Osteoblast (primary cell): ENCODE measurements around the gene RAB25. TPM values are rescaled to one million over a fixed set of nuclear protein-coding genes. Genes with fewer than 3 reads are reported as not detected.

ENCODE experiments used
- DNase-seq: peaks from one replicate; pipeline ENCODE4 v3.0.0; 2011; ENCODE audit warnings: low spot score, mixed read lengths; ENCODE audit not compliant: insufficient read length; ENCODE audit errors: missing footprints
- H2AFZ ChIP-seq: 2 replicates; pipeline ENCODE4 v1.6.0; 2011; ENCODE audit warnings: mild to moderate bottlenecking, low read length
- H3K27ac ChIP-seq: 2 replicates; pipeline ENCODE4 v1.5.1; 2011; ENCODE audit warnings: mild to moderate bottlenecking, low read depth, low read length, moderate library complexity
- H3K27me3 ChIP-seq: 2 replicates; pipeline ENCODE4 v1.6.0; 2012; ENCODE audit warnings: mild to moderate bottlenecking, control low read depth, inconsistent platforms, low read length, moderate library complexity; ENCODE audit not compliant: insufficient read depth
- H3K36me3 ChIP-seq: 2 replicates; pipeline ENCODE4 v1.5.1; 2011; ENCODE audit warnings: mild to moderate bottlenecking, low read length, control low read depth, moderate library complexity; ENCODE audit not compliant: insufficient read depth
- H3K4me1 ChIP-seq: 2 replicates; pipeline ENCODE4 v1.5.1; 2011; ENCODE audit warnings: mild to moderate bottlenecking, low read length, control low read depth, moderate library complexity; ENCODE audit not compliant: insufficient read depth
- H3K4me2 ChIP-seq: 2 replicates; pipeline ENCODE4 v1.6.0; 2011; ENCODE audit warnings: mild to moderate bottlenecking, low read length; ENCODE audit not compliant: insufficient read depth
- H3K4me3 ChIP-seq: fragments of 200-600 bp; sonication (generic); 3 replicates; pipeline ENCODE4 v1.5.1; 2012; ENCODE audit warnings: mild to moderate bottlenecking, low read length, inconsistent platforms; ENCODE audit not compliant: insufficient read depth
- H3K79me2 ChIP-seq: 2 replicates; pipeline ENCODE4 v1.6.0; 2012; ENCODE audit warnings: mild to moderate bottlenecking, low read length, control low read depth, inconsistent platforms; ENCODE audit not compliant: insufficient read depth
- H3K9me3 ChIP-seq: 2 replicates; pipeline ENCODE4 v1.5.1; 2011; ENCODE audit warnings: low read depth, low read length, control low read depth
- H4K20me1 ChIP-seq: 2 replicates; pipeline ENCODE4 v1.6.0; 2012; ENCODE audit warnings: mild to moderate bottlenecking, low read length, control low read depth; ENCODE audit not compliant: insufficient read depth
- total RNA-seq: library from RNA; depleted of rRNA; stranded (reverse); fragments of >200 nt; gene quantifications from 2 replicates; pipeline ENCODE4 v1.2.3, GENCODE V29; 2012
- TF ChIP-seq, protein P1 (sequence below): IDR thresholded peaks from 2 replicates; pipeline ENCODE4 v1.5.1; 2011; ENCODE audit warnings: mild to moderate bottlenecking, low read depth, low read length, moderate library complexity; ENCODE audit errors: extremely low read depth

RAB25 gene
- total RNA-seq, 1 donor: not detected

DNA sequence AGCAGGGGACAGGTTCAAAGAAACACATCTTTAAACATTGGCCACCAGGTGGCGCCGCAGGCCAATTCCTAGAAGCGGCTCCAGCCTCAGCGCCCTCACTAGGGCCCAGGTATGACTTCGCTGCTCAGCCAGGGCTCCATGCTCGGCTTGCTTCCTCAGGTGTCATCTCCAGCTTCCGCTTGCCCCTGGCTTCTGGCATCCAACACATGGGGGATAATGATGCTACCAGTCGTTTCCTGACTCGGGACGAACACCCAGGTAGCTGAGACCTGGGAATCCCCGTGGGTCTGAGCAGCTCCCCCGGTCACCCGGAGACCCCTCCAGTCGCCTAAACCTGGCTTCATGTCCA is 29.9 kb downstream of the RAB25 start:
- Histone ChIP-seq H3K27ac (no peak overlapping the region), H3K79me2 (peaks cover 2% of the 10 kb centered on the region), H2AFZ (no peak overlapping the region)

DNA sequence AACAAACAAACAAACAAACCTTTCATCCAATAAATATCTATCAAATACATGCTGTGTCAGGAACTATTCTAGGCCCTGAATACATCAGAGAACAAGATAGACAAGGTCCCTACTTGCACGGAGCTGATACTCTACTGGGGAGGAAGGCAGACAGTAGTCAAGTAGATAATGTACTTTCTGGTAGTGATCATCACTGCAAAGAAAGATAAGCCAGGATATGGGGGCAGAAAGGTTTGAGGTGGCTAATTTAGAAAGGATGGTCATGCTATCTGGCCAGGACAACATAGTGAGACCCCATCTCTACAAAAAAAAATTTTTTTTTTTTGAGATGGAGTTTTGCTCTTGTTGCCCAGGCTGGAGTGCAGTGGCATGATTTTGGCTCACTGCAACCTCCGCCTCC is 30.6 kb downstream of the RAB25 start:
- Histone ChIP-seq H4K20me1 (peaks cover 5% of the 10 kb centered on the region), H2AFZ (no peak overlapping the region), H3K36me3 (no peaks in the 10 kb centered on the region), H3K9me3 (no peaks in the 10 kb centered on the region), H3K27me3 (no peaks in the 10 kb centered on the region), H3K27ac (no peak overlapping the region), H3K4me2 (no peak overlapping the region), H3K79me2 (peaks cover 6% of the 10 kb centered on the region), H3K4me1 (peaks cover 9% of the 10 kb centered on the region), H3K4me3 (no peak overlapping the region)
- peak; percentile 75 for DNase-seq
- TF ChIP-seq, protein P1, sequence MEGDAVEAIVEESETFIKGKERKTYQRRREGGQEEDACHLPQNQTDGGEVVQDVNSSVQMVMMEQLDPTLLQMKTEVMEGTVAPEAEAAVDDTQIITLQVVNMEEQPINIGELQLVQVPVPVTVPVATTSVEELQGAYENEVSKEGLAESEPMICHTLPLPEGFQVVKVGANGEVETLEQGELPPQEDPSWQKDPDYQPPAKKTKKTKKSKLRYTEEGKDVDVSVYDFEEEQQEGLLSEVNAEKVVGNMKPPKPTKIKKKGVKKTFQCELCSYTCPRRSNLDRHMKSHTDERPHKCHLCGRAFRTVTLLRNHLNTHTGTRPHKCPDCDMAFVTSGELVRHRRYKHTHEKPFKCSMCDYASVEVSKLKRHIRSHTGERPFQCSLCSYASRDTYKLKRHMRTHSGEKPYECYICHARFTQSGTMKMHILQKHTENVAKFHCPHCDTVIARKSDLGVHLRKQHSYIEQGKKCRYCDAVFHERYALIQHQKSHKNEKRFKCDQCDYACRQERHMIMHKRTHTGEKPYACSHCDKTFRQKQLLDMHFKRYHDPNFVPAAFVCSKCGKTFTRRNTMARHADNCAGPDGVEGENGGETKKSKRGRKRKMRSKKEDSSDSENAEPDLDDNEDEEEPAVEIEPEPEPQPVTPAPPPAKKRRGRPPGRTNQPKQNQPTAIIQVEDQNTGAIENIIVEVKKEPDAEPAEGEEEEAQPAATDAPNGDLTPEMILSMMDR: no peak

More for the DNA sequence above, 29.9 kb downstream of the RAB25 start:
- TF ChIP-seq, protein P1: peak; percentile 76
- Histone ChIP-seq H3K9me3 (no peaks in the 10 kb centered on the region), H4K20me1 (peaks cover 5% of the 10 kb centered on the region), H3K4me2 (no peak overlapping the region), H3K4me3 (no peak overlapping the region), H3K36me3 (no peaks in the 10 kb centered on the region), H3K27me3 (no peaks in the 10 kb centered on the region), H3K4me1 (peaks cover under 1% of the 10 kb centered on the region)
- DNase-seq: peak; percentile 92

DNA sequence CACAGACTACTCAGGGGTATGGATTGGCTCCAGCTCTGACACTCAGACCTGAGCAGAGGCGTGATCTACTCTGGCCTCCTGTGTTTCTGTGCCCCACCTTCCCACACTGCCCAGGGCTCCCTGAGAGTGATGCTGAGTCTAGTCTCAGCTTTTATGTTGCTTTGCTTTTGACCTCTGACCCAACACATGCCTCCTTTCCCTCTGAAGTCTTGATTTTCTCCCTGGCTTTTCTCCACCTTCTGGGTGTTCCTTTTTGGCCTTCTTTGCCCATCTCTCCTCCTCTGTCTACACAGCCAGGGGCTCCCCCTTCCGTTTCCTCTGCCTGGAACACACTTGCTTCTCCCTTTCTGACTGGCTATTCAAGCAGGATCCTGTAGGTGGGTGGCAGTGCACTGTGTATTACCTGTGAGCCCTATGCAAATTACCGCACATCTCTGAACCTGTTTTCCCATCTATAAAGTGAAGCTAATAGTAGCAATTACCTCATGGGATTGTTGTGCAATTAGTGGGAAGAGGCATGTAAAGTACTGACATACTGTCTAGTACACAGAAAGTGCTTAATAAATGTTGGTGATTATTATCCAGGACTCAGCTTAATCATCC is 35.0 kb downstream of the RAB25 start:
- Histone ChIP-seq H2AFZ (no peak overlapping the region), H3K4me3 (no peak overlapping the region), H3K4me2 (no peak overlapping the region), H3K27me3 (no peaks in the 10 kb centered on the region), H3K27ac (peak overlapping the region; percentile 86), H3K4me1 (peaks cover 24% of the 10 kb centered on the region), H3K79me2 (peaks cover 6% of the 10 kb centered on the region), H4K20me1 (no peaks in the 10 kb centered on the region), H3K9me3 (no peaks in the 10 kb centered on the region), H3K36me3 (no peaks in the 10 kb centered on the region)
- DNase-seq: peak; percentile 48
- TF ChIP-seq, protein P1: no peak

DNA sequence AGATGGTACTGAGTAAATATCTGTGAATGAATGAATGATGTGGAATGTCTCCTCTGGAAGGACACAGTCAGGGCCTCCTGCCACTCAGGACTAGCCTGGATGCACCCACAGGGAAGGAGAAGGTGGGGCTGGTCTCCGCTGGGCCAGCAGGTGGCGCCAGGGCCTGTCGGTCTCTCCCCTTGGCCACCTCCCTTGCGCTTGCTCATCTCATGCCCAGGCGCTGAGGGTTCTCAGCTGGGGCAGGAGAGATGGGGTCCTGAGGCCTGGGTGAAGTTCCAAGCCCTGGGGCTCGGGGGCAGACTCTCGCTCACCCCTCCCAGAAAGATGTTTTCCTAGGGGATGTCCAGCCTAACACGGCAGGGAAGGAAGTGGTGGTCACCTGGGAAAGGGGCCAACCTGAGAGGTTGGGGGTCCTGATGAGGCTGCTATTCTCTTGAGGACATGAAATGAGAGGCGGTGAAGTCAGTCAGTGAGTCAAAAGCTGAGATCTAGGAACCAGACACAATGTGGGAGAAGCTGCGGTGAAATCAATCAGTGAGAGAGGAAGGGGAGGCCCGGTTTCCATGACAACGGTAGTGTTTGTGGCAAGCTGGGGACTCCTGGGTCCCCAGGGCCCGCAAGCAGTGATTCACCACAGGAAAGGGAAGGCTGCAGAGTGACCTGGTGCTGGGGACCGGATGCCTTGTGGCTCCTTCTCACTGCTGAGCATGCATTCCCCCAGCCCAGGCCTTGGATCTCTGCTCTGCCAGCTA is 35.9 kb downstream of the RAB25 start:
- H3K4me2 ChIP-seq: peak overlapping the region; percentile 32
- no peaks in the 10 kb centered on the region for H4K20me1 ChIP-seq
- peak overlapping the region; percentile 86 for H3K27ac ChIP-seq
- no peaks in the 10 kb centered on the region for H3K36me3 ChIP-seq
- H3K79me2 ChIP-seq: peaks cover 6% of the 10 kb centered on the region
- no peaks in the 10 kb centered on the region for H3K9me3 ChIP-seq
- H2AFZ ChIP-seq: no peak overlapping the region
- DNase-seq: peak; percentile 97
- peaks cover 29% of the 10 kb centered on the region for H3K4me1 ChIP-seq
- TF ChIP-seq, protein P1: peak; percentile 97
- no peaks in the 10 kb centered on the region for H3K27me3 ChIP-seq
- H3K4me3 ChIP-seq: no peak overlapping the region
